Mucosa of rectum (tissue), 2 donors: ENCODE results near the gene EPHA7.

Experiments
- H3K27ac ChIP-seq, 2 donors: one replicate each; pipeline ENCODE4 v1.7.0; 2013; ENCODE audit warnings: inconsistent platforms in 2 of 2, low read depth in 2 of 2, low read length in 2 of 2
- H3K27me3 ChIP-seq, 2 donors: one replicate each; pipeline ENCODE4 v1.7.0; 2013; ENCODE audit warnings: low read length in 2 of 2; ENCODE audit not compliant: control insufficient read depth in 2 of 2, insufficient read depth in 2 of 2
- H3K36me3 ChIP-seq, 2 donors: one replicate each; pipeline ENCODE4 v1.7.0; 2013; ENCODE audit warnings: low read length in 2 of 2; ENCODE audit not compliant: control insufficient read depth in 2 of 2, insufficient read depth in 2 of 2
- H3K4me1 ChIP-seq, 2 donors: one replicate each; pipeline ENCODE4 v1.7.0; 2013; ENCODE audit warnings: low read length in 2 of 2, mild to moderate bottlenecking in 1 of 2; ENCODE audit not compliant: control insufficient read depth in 2 of 2, insufficient read depth in 2 of 2
- H3K4me3 ChIP-seq, 2 donors: one replicate each; pipeline ENCODE4 v1.7.0; 2013; ENCODE audit warnings: low read length in 2 of 2
- H3K9ac ChIP-seq, 2 donors: one replicate each; pipeline ENCODE4 v1.7.0; 2013; ENCODE audit warnings: low read length in 2 of 2, low read depth in 1 of 2, mild to moderate bottlenecking in 1 of 2
- H3K9me3 ChIP-seq, 2 donors: one replicate each; pipeline ENCODE4 v1.7.0; 2013; ENCODE audit warnings: low read length in 2 of 2; ENCODE audit not compliant: control insufficient read depth in 2 of 2
- donor health status: healthy.
- donor health status: Normal muscosa, but diverticular disease.

Gene EPHA7

GRCh38 chr6:93393554-93394074 lies 25.7 kb downstream of the EPHA7 start:
- no peaks in the 10 kb centered on the region for H3K36me3 ChIP-seq
- H3K4me1 ChIP-seq = no peaks in the 10 kb centered on the region
- no peaks in the 10 kb centered on the region for H3K27me3 ChIP-seq
- H3K9me3 ChIP-seq = no peaks in the 10 kb centered on the region
- no peak overlapping the region for H3K27ac ChIP-seq
- H3K9ac ChIP-seq = no peak overlapping the region
- no peak overlapping the region for H3K4me3 ChIP-seq

GRCh38 chr6:93392797-93393196 lies 26.6 kb downstream of the EPHA7 start:
- Histone ChIP-seq H3K9me3 (no peaks in the 10 kb centered on the region), H3K27ac (no peak overlapping the region), H3K4me3 (no peak overlapping the region), H3K27me3 (no peaks in the 10 kb centered on the region), H3K9ac (no peak overlapping the region), H3K36me3 (no peaks in the 10 kb centered on the region), H3K4me1 (no peaks in the 10 kb centered on the region)

GRCh38 chr6:93391965-93392364 lies 27.4 kb downstream of the EPHA7 start:
- H3K9ac ChIP-seq = no peak overlapping the region
- no peak overlapping the region for H3K27ac ChIP-seq
- H3K27me3 ChIP-seq = no peaks in the 10 kb centered on the region
- no peaks in the 10 kb centered on the region for H3K4me1 ChIP-seq
- H3K36me3 ChIP-seq = no peaks in the 10 kb centered on the region
- H3K9me3 ChIP-seq = no peaks in the 10 kb centered on the region
- H3K4me3 ChIP-seq = no peak overlapping the region

- Histone ChIP-seq H3K36me3 (no peaks in the 10 kb centered on the region), H3K9me3 (no peaks in the 10 kb centered on the region), H3K4me3 (no peak overlapping the region), H3K4me1 (no peaks in the 10 kb centered on the region), H3K9ac (no peak overlapping the region), H3K27me3 (no peaks in the 10 kb centered on the region), H3K27ac (no peak overlapping the region)
These were observed 30.2 kb downstream of the EPHA7 start for GRCh38 chr6:93389192-93389591.

- Histone ChIP-seq H3K27ac (no peak overlapping the region), H3K4me1 (no peaks in the 10 kb centered on the region), H3K4me3 (no peak overlapping the region), H3K27me3 (no peaks in the 10 kb centered on the region), H3K9me3 (no peaks in the 10 kb centered on the region), H3K36me3 (no peaks in the 10 kb centered on the region), H3K9ac (no peak overlapping the region)
These were observed 31.3 kb downstream of the EPHA7 start for GRCh38 chr6:93388070-93388469.

GRCh38 chr6:93376026-93376540 lies 43.3 kb downstream of the EPHA7 start:
- Histone ChIP-seq H3K4me1 (no peaks in the 10 kb centered on the region), H3K27ac (no peak overlapping the region), H3K9me3 (no peaks in the 10 kb centered on the region), H3K36me3 (no peaks in the 10 kb centered on the region), H3K9ac (no peak overlapping the region), H3K27me3 (no peaks in the 10 kb centered on the region), H3K4me3 (no peak overlapping the region)

GRCh38 chr6:93373445-93373844 lies 45.9 kb downstream of the EPHA7 start:
- Histone ChIP-seq H3K4me3 (no peak overlapping the region), H3K27ac (no peak overlapping the region), H3K36me3 (no peaks in the 10 kb centered on the region), H3K9ac (no peak overlapping the region), H3K9me3 (no peaks in the 10 kb centered on the region), H3K4me1 (no peaks in the 10 kb centered on the region), H3K27me3 (no peaks in the 10 kb centered on the region)

- Histone ChIP-seq H3K4me3 (no peak overlapping the region), H3K9ac (no peak overlapping the region), H3K9me3 (no peaks in the 10 kb centered on the region), H3K27me3 (no peaks in the 10 kb centered on the region), H3K4me1 (no peaks in the 10 kb centered on the region), H3K27ac (no peak overlapping the region), H3K36me3 (no peaks in the 10 kb centered on the region)
These were observed 47.6 kb downstream of the EPHA7 start for GRCh38 chr6:93371756-93372155.

- H3K27ac ChIP-seq = no peak overlapping the region
- no peaks in the 10 kb centered on the region for H3K36me3 ChIP-seq
- H3K9me3 ChIP-seq = no peaks in the 10 kb centered on the region
- no peaks in the 10 kb centered on the region for H3K4me1 ChIP-seq
- no peaks in the 10 kb centered on the region for H3K27me3 ChIP-seq
- H3K9ac ChIP-seq = no peak overlapping the region
- H3K4me3 ChIP-seq = no peak overlapping the region
These were observed 49.7 kb downstream of the EPHA7 start for GRCh38 chr6:93369586-93370134.

- H3K27me3 ChIP-seq = no peaks in the 10 kb centered on the region
- no peak overlapping the region for H3K4me3 ChIP-seq
- no peaks in the 10 kb centered on the region for H3K36me3 ChIP-seq
- no peak overlapping the region for H3K9ac ChIP-seq
- H3K4me1 ChIP-seq = no peaks in the 10 kb centered on the region
- no peaks in the 10 kb centered on the region for H3K9me3 ChIP-seq
- H3K27ac ChIP-seq = no peak overlapping the region
These were observed 52.9 kb downstream of the EPHA7 start for GRCh38 chr6:93366506-93366905.
